ENCODE data around the gene CCNI. TPM values are rescaled to one million over a fixed set of nuclear protein-coding genes. Genes with fewer than 3 reads are reported as not detected.
"Not testable (repeated sequence)": the region's sequence is repeated elsewhere in the genome, so short reads cannot be mapped to it uniquely, and the experiment has no call there.

The CCNI gene
- polyA plus RNA-seq, 10 donors: 226 to 299 (median 263) TPM

GRCh38 chr4:77043507-77044136 is 32.2 kb downstream of the CCNI start:
- DNase-seq: no peak

GRCh38 chr4:77040854-77041725 is 34.7 kb downstream of the CCNI start:
- no peak for DNase-seq

GRCh38 chr4:77040270-77040669 is 35.5 kb downstream of the CCNI start:
- DNase-seq: no peak

- DNase-seq: no peak
These were observed 36.0 kb downstream of the CCNI start for GRCh38 chr4:77039796-77040195.

- no peak for DNase-seq
These were observed 38.1 kb downstream of the CCNI start for GRCh38 chr4:77037736-77038135.

GRCh38 chr4:77037168-77037567 is 38.6 kb downstream of the CCNI start:
- not testable (repeated sequence) for DNase-seq

GRCh38 chr4:77036206-77036605 is 39.6 kb downstream of the CCNI start:
- peak in 1 of 3 donors; percentile 80 for DNase-seq

- no peak for DNase-seq
These were observed 40.6 kb downstream of the CCNI start for GRCh38 chr4:77035153-77035552.

- no peak for DNase-seq
These were observed 44.2 kb downstream of the CCNI start for GRCh38 chr4:77031544-77031943.

GRCh38 chr4:77029757-77030156 is 46.0 kb downstream of the CCNI start:
- not testable (repeated sequence) for DNase-seq

GRCh38 chr4:77028246-77028645 is 47.5 kb downstream of the CCNI start:
- no peak for DNase-seq

- no peak for DNase-seq
These were observed 49.5 kb downstream of the CCNI start for GRCh38 chr4:77026322-77026704.

GRCh38 chr4:77025643-77026321 is 50.0 kb downstream of the CCNI start:
- DNase-seq: no peak

GRCh38 chr4:77023920-77024319 is 51.9 kb downstream of the CCNI start:
- no peak for DNase-seq

- DNase-seq: peak in 1 of 3 donors; percentile 69
These were observed 53.1 kb downstream of the CCNI start for GRCh38 chr4:77022560-77023179.

- DNase-seq: peak in 1 of 3 donors; percentile 42
These were observed 54.1 kb downstream of the CCNI start for GRCh38 chr4:77021614-77022089.

- no peak for DNase-seq
These were observed 55.8 kb downstream of the CCNI start for GRCh38 chr4:77020017-77020416.

GRCh38 chr4:77015390-77015789 is 60.4 kb downstream of the CCNI start:
- DNase-seq: peak in 1 of 3 donors; percentile 51

GRCh38 chr4:77014256-77014655 is 61.5 kb downstream of the CCNI start:
- no peak for DNase-seq

GRCh38 chr4:77012726-77013125 is 63.1 kb downstream of the CCNI start:
- DNase-seq: no peak

GRCh38 chr4:77010841-77011354 is 64.9 kb downstream of the CCNI start:
- peak in 1 of 3 donors; percentile 44 for DNase-seq

All from muscle of back (tissue), 11 donors.